ENCODE data around the gene MON1A.

The MON1A gene

GRCh38 chr3:49968346-49968745, 38.7 kb upstream of the MON1A start:
- ATAC-seq: no peak
- no peak for TF ChIP-seq CSRNP3 (CRISPR knock-in tag; IDR thresholded peaks at IDR 0.05)

GRCh38 chr3:49967291-49967690, 37.7 kb upstream of the MON1A start:
- no peak for ATAC-seq
- TF ChIP-seq TCF4 (CRISPR knock-in tag; IDR thresholded peaks at IDR 0.05; ENCODE audit: borderline replicate concordance) (no peak), ARNTL (CRISPR knock-in tag; IDR thresholded peaks at IDR 0.05; ENCODE audit: borderline replicate concordance, low read depth) (no peak), ZFP3 (CRISPR knock-in tag; IDR thresholded peaks at IDR 0.05) (no peak), RARB (CRISPR knock-in tag; IDR thresholded peaks at IDR 0.05) (no peak)

GRCh38 chr3:49966233-49966942, 36.8 kb upstream of the MON1A start:
- TF ChIP-seq CREB5 (CRISPR knock-in tag; IDR thresholded peaks at IDR 0.05; ENCODE audit: low read depth) (no peak), ISL1 (CRISPR knock-in tag; IDR thresholded peaks at IDR 0.05) (no peak), TOX (CRISPR knock-in tag; IDR thresholded peaks at IDR 0.05; ENCODE audit: borderline replicate concordance) (no peak), ZC3H10 (CRISPR knock-in tag; IDR thresholded peaks at IDR 0.05) (no peak), TSHZ2 (CRISPR knock-in tag; IDR thresholded peaks at IDR 0.05) (no peak), GLIS3 (CRISPR knock-in tag; IDR thresholded peaks at IDR 0.05) (no peak), ZNF565 (CRISPR knock-in tag; conservative IDR thresholded peaks at IDR 0.05; ENCODE audit: low read depth) (no peak), SNAI2 (CRISPR knock-in tag; IDR thresholded peaks at IDR 0.05) (no peak), CSRNP3 (CRISPR knock-in tag; IDR thresholded peaks at IDR 0.05) (no peak), ZNF70 (CRISPR knock-in tag; IDR thresholded peaks at IDR 0.05) (no peak)
- no peak for ATAC-seq

- no peak for ATAC-seq
- TF ChIP-seq CSDC2 (CRISPR knock-in tag; IDR thresholded peaks at IDR 0.05) (no peak), ARNTL (CRISPR knock-in tag; IDR thresholded peaks at IDR 0.05; ENCODE audit: borderline replicate concordance, low read depth) (no peak), ISL1 (CRISPR knock-in tag; IDR thresholded peaks at IDR 0.05) (no peak), TOX (CRISPR knock-in tag; IDR thresholded peaks at IDR 0.05; ENCODE audit: borderline replicate concordance) (no peak)
Measured at GRCh38 chr3:49955636-49956035, 26.0 kb upstream of the MON1A start.

- ATAC-seq: no peak
- TF ChIP-seq TSHZ2 (CRISPR knock-in tag; IDR thresholded peaks at IDR 0.05) (no peak), CSRNP3 (CRISPR knock-in tag; IDR thresholded peaks at IDR 0.05) (no peak), ZFP30 (CRISPR knock-in tag; IDR thresholded peaks at IDR 0.05) (no peak), CREB5 (CRISPR knock-in tag; IDR thresholded peaks at IDR 0.05; ENCODE audit: low read depth) (no peak), GLIS3 (CRISPR knock-in tag; IDR thresholded peaks at IDR 0.05) (no peak), POU6F1 (CRISPR knock-in tag; IDR thresholded peaks at IDR 0.05; ENCODE audit: borderline replicate concordance, low read depth) (no peak), RARB (CRISPR knock-in tag; IDR thresholded peaks at IDR 0.05) (no peak), OSR1 (CRISPR knock-in tag; IDR thresholded peaks at IDR 0.05) (no peak)
Measured at GRCh38 chr3:49952924-49953323, 23.3 kb upstream of the MON1A start.

Measured in SK-N-SH treated with all-trans-retinoic acid at 6 μM for 48 hours (cell line).